Measurements from ENCODE around the gene HYAL2.
A peak's percentile ranks its signal among the peaks of the same experiment; 100 is the strongest.
"Not testable (repeated sequence)": the region's sequence is repeated elsewhere in the genome, so short reads cannot be mapped to it uniquely, and the experiment has no call there.

The HYAL2 gene

GRCh38 chr3:50287262-50287661, 35.3 kb downstream of the HYAL2 start:
- DNase-seq = no peak

- no peak for DNase-seq
These were observed 36.0 kb downstream of the HYAL2 start for GRCh38 chr3:50286322-50287227.

- DNase-seq = not testable (repeated sequence)
These were observed 38.4 kb downstream of the HYAL2 start for GRCh38 chr3:50284121-50284520.

GRCh38 chr3:50279255-50280016, 43.1 kb downstream of the HYAL2 start:
- no peak for DNase-seq

- DNase-seq = no peak
These were observed 43.7 kb downstream of the HYAL2 start, which contains the start of gene LSMEM2 for GRCh38 chr3:50278880-50279224. LSMEM2 (plus strand) TSS chr3:50279087; CDS start chr3:50279114, 27 bp downstream.

GRCh38 chr3:50278123-50278879, 44.2 kb downstream of the HYAL2 start:
- no peak for DNase-seq

- no peak for DNase-seq
These were observed 45.8 kb downstream of the HYAL2 start for GRCh38 chr3:50276762-50277101.

GRCh38 chr3:50275996-50276761, 46.4 kb downstream of the HYAL2 start:
- no peak for DNase-seq

- DNase-seq = no peak
These were observed 47.2 kb downstream of the HYAL2 start for GRCh38 chr3:50275141-50275995.

- peak; percentile 3 for DNase-seq
These were observed 48.0 kb downstream of the HYAL2 start for GRCh38 chr3:50274371-50275104.

- no peak for DNase-seq
These were observed 48.9 kb downstream of the HYAL2 start for GRCh38 chr3:50273689-50274065.

- DNase-seq = peak; percentile 49
These were observed 49.4 kb downstream of the HYAL2 start for GRCh38 chr3:50272911-50273688.

- not testable (repeated sequence) for DNase-seq
These were observed 50.0 kb downstream of the HYAL2 start for GRCh38 chr3:50272538-50272910.

GRCh38 chr3:50271314-50271936, 51.1 kb downstream of the HYAL2 start:
- DNase-seq = no peak

- no peak for DNase-seq
These were observed 51.9 kb downstream of the HYAL2 start for GRCh38 chr3:50270422-50271224.

- DNase-seq = no peak
These were observed 52.5 kb downstream of the HYAL2 start for GRCh38 chr3:50269977-50270413.

GRCh38 chr3:50269460-50269859, 53.1 kb downstream of the HYAL2 start:
- DNase-seq = no peak

GRCh38 chr3:50268703-50269451, 53.7 kb downstream of the HYAL2 start, which contains the start of gene SEMA3B:
SEMA3B (plus strand) TSS chr3:50269147; CDS start chr3:50269241, 94 bp downstream.
- no peak for DNase-seq
